Endodermal cell (in vitro differentiated cells): ENCODE data around the gene MIGA1. TPM values are rescaled to one million over a fixed set of nuclear protein-coding genes. Genes with fewer than 3 reads are reported as not detected.

Experiments used
- DNase-seq: peaks from one replicate; pipeline ENCODE4 v3.0.0-alpha.2; 2017
- H3K27ac ChIP-seq: 2 replicates; pipeline ENCODE4 v1.5.1; 2013; ENCODE audit warnings: mild to moderate bottlenecking, low read depth, low read length, moderate library complexity
- H3K27me3 ChIP-seq: 2 replicates; pipeline ENCODE4 v1.6.1; 2013; ENCODE audit warnings: mild to moderate bottlenecking, low read length, moderate library complexity; ENCODE audit not compliant: insufficient read depth, control insufficient read depth, poor library complexity, severe bottlenecking
- H3K36me3 ChIP-seq: 2 replicates; pipeline ENCODE4 v1.7.0; 2013; ENCODE audit warnings: mild to moderate bottlenecking, low read length, moderate library complexity; ENCODE audit not compliant: control insufficient read depth, insufficient read depth
- H3K4me1 ChIP-seq: one replicate; pipeline ENCODE4 v1.7.0; 2013; ENCODE audit warnings: low read length; ENCODE audit not compliant: control insufficient read depth, insufficient read depth
- H3K4me3 ChIP-seq: 2 replicates; pipeline ENCODE4 v1.5.1; 2013; ENCODE audit warnings: mild to moderate bottlenecking, low read length, moderate library complexity
- H3K9ac ChIP-seq: 2 replicates; pipeline ENCODE4 v1.6.1; 2013; ENCODE audit warnings: mild to moderate bottlenecking, low read length, moderate library complexity; ENCODE audit not compliant: poor library complexity, severe bottlenecking; ENCODE audit errors: extremely low read depth
- H3K9me3 ChIP-seq: 2 replicates; pipeline ENCODE4 v1.6.1; 2013; ENCODE audit warnings: mild to moderate bottlenecking, low read length, moderate library complexity; ENCODE audit not compliant: control insufficient read depth
- H3K27ac Mint-ChIP-seq: 2 replicates; pipeline ENCODE4 v1.8.0; 2020; ENCODE audit warnings: mixed read lengths
- H3K27me3 Mint-ChIP-seq: 2 replicates; pipeline ENCODE4 v1.8.0; 2021; ENCODE audit warnings: mild to moderate bottlenecking, mixed read lengths; ENCODE audit not compliant: insufficient read depth
- H3K36me3 Mint-ChIP-seq: 2 replicates; pipeline ENCODE4 v1.8.0; 2020; ENCODE audit warnings: low read depth, mixed read lengths
- H3K4me1 Mint-ChIP-seq: 2 replicates; pipeline ENCODE4 v1.8.0; 2020; ENCODE audit warnings: mixed read lengths
- H3K4me3 Mint-ChIP-seq: 2 replicates; pipeline ENCODE4 v1.8.0; 2020; ENCODE audit warnings: mild to moderate bottlenecking, moderate library complexity, mixed read lengths
- H3K9me3 Mint-ChIP-seq: 2 replicates; pipeline ENCODE4 v1.8.0; 2020; ENCODE audit warnings: mild to moderate bottlenecking, mixed read lengths
- WGBS, 2 experiments: methylation state at CpG; one replicate each; pipeline versions ENCODE4 v1.1.5 to v1.1.7; 2013; ENCODE audit warnings: missing lambda C conversion rate in 2 of 2, mixed read lengths in 1 of 2; ENCODE audit not compliant: insufficient coverage in 1 of 2, insufficient read length in 1 of 2; 5-methylcytosine and 5-hydroxymethylcytosine counted together
- total RNA-seq, 2 donors: library from RNA; stranded (reverse); fragmentation: NEBNext Ultra II Directional in 1 of 2; extraction: Animal tissue kit (Norgen Biotek cat#: 25700) in 1 of 2; gene quantifications; 2 replicates in 1 of 2; 3 replicates in 1 of 2; pipeline ENCODE4 v1.2.1, GENCODE V29; 2021
- TF ChIP-seq, protein P1 (sequence below): fragments of 200-600 bp; sonication (generic); conservative IDR thresholded peaks from 2 replicates; pipeline ENCODE4 v1.5.0; 2021; ENCODE audit warnings: antibody characterized with exemption, mild to moderate bottlenecking

Gene MIGA1
- total RNA-seq, 2 donors from 2014 or later: 7.3 to 9.5 TPM

DNA sequence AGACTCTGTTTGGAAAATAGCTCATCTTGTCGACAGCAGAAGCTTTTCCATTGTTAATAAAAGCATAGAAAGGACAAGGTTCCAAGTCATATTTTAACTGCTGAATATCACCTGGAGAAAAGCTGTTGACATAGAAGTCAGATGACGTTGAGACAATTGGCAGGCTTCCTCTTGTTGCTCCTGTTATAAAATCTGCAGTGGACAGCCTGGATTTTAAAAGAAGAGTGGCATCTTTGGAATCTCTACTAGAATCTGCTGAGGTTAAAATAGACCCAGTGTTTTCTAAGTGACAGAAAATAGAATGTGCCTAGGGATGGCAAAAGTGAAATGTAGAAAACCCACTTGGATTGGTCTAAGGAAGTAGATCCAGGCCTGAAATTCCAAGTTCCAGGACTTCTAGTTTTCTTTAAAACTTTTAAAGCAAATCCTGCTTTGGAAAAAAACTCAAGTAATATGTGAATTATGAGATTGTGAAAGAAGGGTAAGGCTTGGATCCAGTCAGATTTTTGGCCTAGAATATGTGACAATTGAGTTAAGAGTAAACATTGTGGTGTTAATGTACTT is 55.4 kb downstream of the MIGA1 start:
- peaks cover 34% of the 10 kb centered on the region for H3K4me1 Mint-ChIP-seq
- no peak overlapping the region for H3K27ac Mint-ChIP-seq
- Histone ChIP-seq H3K27ac (no peak overlapping the region), H3K27me3 (no peaks in the 10 kb centered on the region), H3K9me3 (no peaks in the 10 kb centered on the region), H3K4me1 (peaks cover 8% of the 10 kb centered on the region), H3K4me3 (no peak overlapping the region), H3K9ac (no peak overlapping the region), H3K36me3 (peaks cover 5% of the 10 kb centered on the region)
- TF ChIP-seq, protein P1, sequence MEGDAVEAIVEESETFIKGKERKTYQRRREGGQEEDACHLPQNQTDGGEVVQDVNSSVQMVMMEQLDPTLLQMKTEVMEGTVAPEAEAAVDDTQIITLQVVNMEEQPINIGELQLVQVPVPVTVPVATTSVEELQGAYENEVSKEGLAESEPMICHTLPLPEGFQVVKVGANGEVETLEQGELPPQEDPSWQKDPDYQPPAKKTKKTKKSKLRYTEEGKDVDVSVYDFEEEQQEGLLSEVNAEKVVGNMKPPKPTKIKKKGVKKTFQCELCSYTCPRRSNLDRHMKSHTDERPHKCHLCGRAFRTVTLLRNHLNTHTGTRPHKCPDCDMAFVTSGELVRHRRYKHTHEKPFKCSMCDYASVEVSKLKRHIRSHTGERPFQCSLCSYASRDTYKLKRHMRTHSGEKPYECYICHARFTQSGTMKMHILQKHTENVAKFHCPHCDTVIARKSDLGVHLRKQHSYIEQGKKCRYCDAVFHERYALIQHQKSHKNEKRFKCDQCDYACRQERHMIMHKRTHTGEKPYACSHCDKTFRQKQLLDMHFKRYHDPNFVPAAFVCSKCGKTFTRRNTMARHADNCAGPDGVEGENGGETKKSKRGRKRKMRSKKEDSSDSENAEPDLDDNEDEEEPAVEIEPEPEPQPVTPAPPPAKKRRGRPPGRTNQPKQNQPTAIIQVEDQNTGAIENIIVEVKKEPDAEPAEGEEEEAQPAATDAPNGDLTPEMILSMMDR: no peak
- H3K9me3 Mint-ChIP-seq: no peaks in the 10 kb centered on the region
- WGBS, 2 experiments: 90 to 94% methylated on average over 1 to 2 of the region's 2 CpGs
- no peaks in the 10 kb centered on the region for H3K27me3 Mint-ChIP-seq
- DNase-seq: no peak
- peaks cover 6% of the 10 kb centered on the region for H3K36me3 Mint-ChIP-seq
- H3K4me3 Mint-ChIP-seq: no peak overlapping the region

- no peaks in the 10 kb centered on the region for H3K4me1 ChIP-seq
- peaks cover 3% of the 10 kb centered on the region for H3K4me1 Mint-ChIP-seq
- H3K9ac ChIP-seq: no peak overlapping the region
- H3K27me3 ChIP-seq: no peaks in the 10 kb centered on the region
- H3K4me3 ChIP-seq: no peak overlapping the region
- H3K27ac Mint-ChIP-seq: peak overlapping the region; percentile 42
- H3K9me3 Mint-ChIP-seq: no peaks in the 10 kb centered on the region
- TF ChIP-seq, protein P1: no peak
- H3K27me3 Mint-ChIP-seq: no peaks in the 10 kb centered on the region
- H3K27ac ChIP-seq: no peak overlapping the region
- peaks cover 20% of the 10 kb centered on the region for H3K36me3 ChIP-seq
- H3K4me3 Mint-ChIP-seq: no peak overlapping the region
- no peak for DNase-seq
- 58% methylated on average over 1 of the region's 1 CpG; no CpG with 5 or more reads in 1 of the 2 experiments for WGBS, 2 experiments
- H3K9me3 ChIP-seq: no peaks in the 10 kb centered on the region
- H3K36me3 Mint-ChIP-seq: peaks cover 8% of the 10 kb centered on the region
Measured at GRCh38 chr1:77841574-77841973, 62.1 kb downstream of the MIGA1 start.

DNA sequence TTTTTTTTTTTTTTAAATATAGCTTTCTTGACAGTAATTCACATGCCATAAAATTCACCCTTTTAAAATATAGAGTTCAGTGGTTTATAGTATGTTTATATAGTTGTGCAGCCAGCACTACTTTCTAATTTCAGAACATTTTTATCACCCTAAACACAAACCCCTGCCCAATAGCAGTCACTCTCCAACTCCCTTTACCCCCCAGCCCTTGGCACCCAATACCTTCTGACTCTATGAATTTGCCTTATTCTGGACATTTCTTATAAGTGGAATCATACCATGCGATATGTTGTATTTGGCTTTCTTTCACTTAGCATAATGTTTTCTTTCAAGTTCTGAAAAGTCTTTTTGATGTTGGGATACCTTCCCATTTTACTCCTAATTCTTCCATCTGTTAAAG is 66.5 kb downstream of the MIGA1 start:
- H3K4me3 ChIP-seq: no peak overlapping the region
- peaks cover 4% of the 10 kb centered on the region for H3K36me3 Mint-ChIP-seq
- no peak overlapping the region for H3K27ac Mint-ChIP-seq
- H3K9me3 Mint-ChIP-seq: no peaks in the 10 kb centered on the region
- WGBS, 2 experiments: 100% methylated on average over 1 of the region's 1 CpG; no CpG with 5 or more reads in 1 of the 2 experiments
- no peaks in the 10 kb centered on the region for H3K4me1 ChIP-seq
- no peaks in the 10 kb centered on the region for H3K4me1 Mint-ChIP-seq
- no peaks in the 10 kb centered on the region for H3K9me3 ChIP-seq
- no peak overlapping the region for H3K27ac ChIP-seq
- no peak overlapping the region for H3K4me3 Mint-ChIP-seq
- no peaks in the 10 kb centered on the region for H3K27me3 Mint-ChIP-seq
- no peak overlapping the region for H3K9ac ChIP-seq
- no peak for DNase-seq
- H3K36me3 ChIP-seq: peaks cover 13% of the 10 kb centered on the region
- no peaks in the 10 kb centered on the region for H3K27me3 ChIP-seq
- TF ChIP-seq, protein P1: no peak
